Tibial nerve (tissue), 4 donors: ENCODE data around the gene BTBD9. TPM values are rescaled to one million over a fixed set of nuclear protein-coding genes. Genes with fewer than 3 reads are reported as not detected.

ENCODE experiments used
- DNase-seq, 2 donors: peaks; one replicate each; pipeline ENCODE4 v3.0.0-alpha.2; 2019; ENCODE audit warnings: low spot score in 2 of 2
- H3K27ac ChIP-seq, 4 donors: fragments of 200-600 bp; sonication (generic) in 3 of 4; one replicate each; pipeline ENCODE4 v1.5.1; 2017 to 2019; ENCODE audit warnings: mild to moderate bottlenecking in 1 of 4
- H3K27me3 ChIP-seq, 2 donors: fragments of 200-600 bp; sonication (generic) in 1 of 2; one replicate each; pipeline versions ENCODE4 v1.5.1 to v1.6.0; 2017 to 2019
- H3K36me3 ChIP-seq, 3 donors: fragments of 200-600 bp; sonication (generic); one replicate each; pipeline ENCODE4 v1.5.1; 2018 to 2019
- H3K4me1 ChIP-seq, 4 donors: fragments of 200-600 bp; sonication (generic) in 3 of 4; one replicate each; pipeline ENCODE4 v1.5.1; 2017 to 2019
- H3K4me3 ChIP-seq, 4 donors: fragments of 200-600 bp; sonication (generic) in 3 of 4; one replicate each; pipeline ENCODE4 v1.5.1; 2017 to 2019; ENCODE audit warnings: mild to moderate bottlenecking in 1 of 4, moderate library complexity in 1 of 4
- H3K9me3 ChIP-seq, 4 donors: fragments of 200-600 bp; sonication (generic) in 3 of 4; one replicate each; pipeline ENCODE4 v1.5.1; 2017 to 2019
- CTCF ChIP-seq, 5 experiments: fragments of 200-600 bp in 3 of 5; fragments of 450-650 bp in 2 of 5; sonication (generic) in 3 of 5; IDR thresholded peaks; one replicate each; pipeline ENCODE4 v1.5.1; 2016 to 2019; ENCODE audit warnings: antibody characterized with exemption in 5 of 5, mild to moderate bottlenecking in 3 of 5, moderate library complexity in 2 of 5
- EP300 ChIP-seq, 2 donors: sonication (generic); formaldehyde crosslinking; IDR thresholded peaks; one replicate each; pipeline ENCODE4 v1.6.1; 2017; ENCODE audit warnings: antibody characterized with exemption in 2 of 2, mild to moderate bottlenecking in 1 of 2
- POLR2A ChIP-seq, 2 donors: fragments of 450-650 bp; IDR thresholded peaks; one replicate each; pipeline ENCODE4 v1.6.1; 2017; ENCODE audit warnings: antibody characterized with exemption in 2 of 2, mild to moderate bottlenecking in 2 of 2, moderate library complexity in 2 of 2
- WGBS, 2 donors: methylation state at CpG; one replicate each; pipeline ENCODE4 v1.1.5; 2018; 5-methylcytosine and 5-hydroxymethylcytosine counted together
- total RNA-seq, 4 donors: library from RNA; depleted of rRNA; stranded (reverse); fragments of >200 nt; gene quantifications; one replicate each; pipeline ENCODE4 v1.1.0, GENCODE V29; 2016

Gene BTBD9
- total RNA-seq, 4 donors from 2014 or later, result 7.5 to 23.9 (median 10.7) TPM

GRCh38 chr6:38495922-38496635 lies 143.7 kb downstream of the BTBD9 start:
- H3K9me3 ChIP-seq, result no peaks in the 10 kb centered on the region
- WGBS, 2 donors, result 54 to 58% methylated on average over 5 of the region's 5 CpGs
- TF ChIP-seq EP300 (IDR thresholded peaks at IDR 0.05) (no peak), POLR2A (IDR thresholded peaks at IDR 0.05) (no peak), CTCF (IDR thresholded peaks at IDR 0.05) (no peak)
- no peaks in the 10 kb centered on the region for H3K36me3 ChIP-seq
- H3K4me3 ChIP-seq, result no peak overlapping the region
- peaks cover 0 to 28% (median 0%) of the 10 kb centered on the region in 4 donors for H3K4me1 ChIP-seq
- H3K27me3 ChIP-seq, result no peaks in the 10 kb centered on the region
- no peak for DNase-seq
- H3K27ac ChIP-seq, result no peak overlapping the region

DNA sequence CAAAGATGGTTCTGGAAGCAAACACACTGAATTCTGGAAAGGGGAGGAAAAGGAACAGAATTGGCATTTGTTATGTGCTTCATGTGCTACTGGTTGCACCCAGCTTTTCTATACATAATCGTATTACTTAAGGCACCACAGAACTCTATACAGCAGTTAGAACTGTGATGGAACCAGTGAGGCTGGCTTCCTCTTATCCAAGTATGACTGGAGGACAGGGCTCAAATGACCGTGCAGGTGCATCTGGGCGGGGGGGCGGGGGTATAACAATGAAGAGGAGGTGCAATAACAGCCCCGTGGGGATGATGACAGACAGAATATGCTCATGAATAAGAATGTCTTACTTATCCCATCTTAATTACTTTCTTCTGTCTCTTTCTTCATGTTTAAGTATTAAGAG lies 144.2 kb downstream of the BTBD9 start:
- no peak for DNase-seq
- TF ChIP-seq POLR2A (IDR thresholded peaks at IDR 0.05), result no peak
- TF ChIP-seq CTCF (IDR thresholded peaks at IDR 0.05), result no peak
- TF ChIP-seq EP300 (IDR thresholded peaks at IDR 0.05), result no peak
- H3K4me3 ChIP-seq, result no peak overlapping the region
- no peaks in the 10 kb centered on the region for H3K36me3 ChIP-seq
- no peaks in the 10 kb centered on the region for H3K27me3 ChIP-seq
- WGBS, 2 donors, result 77 to 82% methylated on average over 5 of the region's 5 CpGs
- H3K9me3 ChIP-seq, result no peaks in the 10 kb centered on the region
- H3K27ac ChIP-seq, result no peak overlapping the region
- H3K4me1 ChIP-seq, result peaks cover 0 to 28% (median 0%) of the 10 kb centered on the region in 4 donors

DNA sequence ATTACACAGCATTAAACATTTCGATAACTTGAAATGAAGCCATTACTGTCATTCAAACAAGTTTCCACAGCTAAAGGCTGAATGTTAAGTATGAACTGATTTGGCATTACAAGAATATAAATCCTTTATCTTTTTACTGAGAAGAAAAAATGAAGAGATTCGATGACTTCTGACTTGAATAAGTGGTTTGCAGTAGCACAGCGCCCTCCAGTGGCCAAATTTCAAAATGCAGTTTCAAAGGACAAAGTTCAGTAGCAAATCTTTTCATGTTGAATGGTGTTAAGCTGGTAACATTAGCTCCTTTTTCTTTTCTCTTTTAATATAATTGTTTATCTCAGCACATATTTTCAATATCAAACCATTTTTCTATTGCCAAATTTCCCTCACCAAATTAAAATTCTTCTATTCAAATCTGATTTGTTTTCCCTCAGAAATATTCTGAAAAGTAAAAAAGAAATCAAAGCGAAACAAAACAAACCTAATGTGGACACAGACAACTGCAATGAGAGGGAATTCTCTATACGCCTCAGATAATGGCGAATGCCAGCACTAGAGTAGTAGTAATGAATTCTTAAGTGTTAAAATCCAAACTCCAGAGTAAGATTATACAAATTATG lies 145.7 kb downstream of the BTBD9 start:
- TF ChIP-seq CTCF (IDR thresholded peaks at IDR 0.05), result peak; percentile 80 to 88 (median 86)
- TF ChIP-seq POLR2A (IDR thresholded peaks at IDR 0.05), result no peak
- TF ChIP-seq EP300 (IDR thresholded peaks at IDR 0.05), result no peak
- Histone ChIP-seq H3K36me3 (no peaks in the 10 kb centered on the region), H3K27ac (no peak overlapping the region), H3K27me3 (no peaks in the 10 kb centered on the region), H3K9me3 (no peaks in the 10 kb centered on the region), H3K4me3 (no peak overlapping the region), H3K4me1 (peaks cover 0 to 19% (median 0%) of the 10 kb centered on the region in 4 donors)
- WGBS, 2 donors, result 24 to 31% methylated on average over 6 of the region's 6 CpGs
- peak; percentile 84 to 97 for DNase-seq

- no peak overlapping the region for H3K4me3 ChIP-seq
- H3K27ac ChIP-seq, result no peak overlapping the region
- peaks cover 0 to 16% (median 0%) of the 10 kb centered on the region in 4 donors for H3K4me1 ChIP-seq
- H3K36me3 ChIP-seq, result no peaks in the 10 kb centered on the region
- H3K9me3 ChIP-seq, result no peaks in the 10 kb centered on the region
- no peak for DNase-seq
- 54 to 56% methylated on average over 2 of the region's 2 CpGs for WGBS, 2 donors
- TF ChIP-seq POLR2A (IDR thresholded peaks at IDR 0.05), result no peak
- no peaks in the 10 kb centered on the region for H3K27me3 ChIP-seq
Measured at GRCh38 chr6:38492031-38492430, 147.7 kb downstream of the BTBD9 start.

DNA sequence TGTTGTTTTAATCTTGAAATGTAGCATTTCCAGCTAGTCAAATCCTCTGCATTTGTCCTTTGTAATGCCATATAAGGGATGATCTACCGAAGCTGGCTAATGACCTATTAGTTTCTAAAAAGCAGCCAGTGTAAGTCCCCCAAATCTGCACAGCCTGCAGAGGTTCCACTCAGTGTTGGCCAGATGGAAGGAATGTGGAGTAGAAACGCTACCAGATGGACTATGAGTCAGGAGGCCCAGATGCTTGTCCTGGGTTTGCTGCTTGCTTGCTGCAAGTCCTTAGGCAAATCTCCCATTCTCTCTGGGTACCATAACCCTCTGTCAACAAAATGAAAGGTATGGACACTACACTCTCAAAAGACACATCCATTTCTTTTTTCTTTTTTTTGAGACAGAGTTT lies 149.8 kb downstream of the BTBD9 start:
- TF ChIP-seq EP300 (IDR thresholded peaks at IDR 0.05), result no peak
- no peak for TF ChIP-seq CTCF (IDR thresholded peaks at IDR 0.05)
- no peak for TF ChIP-seq POLR2A (IDR thresholded peaks at IDR 0.05)
- H3K9me3 ChIP-seq, result no peaks in the 10 kb centered on the region
- H3K4me1 ChIP-seq, result peaks cover 0 to 16% (median 0%) of the 10 kb centered on the region in 4 donors
- WGBS, 2 donors, result 66 to 71% methylated on average over 2 of the region's 2 CpGs
- DNase-seq, result no peak
- H3K27ac ChIP-seq, result no peak overlapping the region
- peaks cover 0 to 4% (median 0%) of the 10 kb centered on the region in 3 donors for H3K36me3 ChIP-seq
- H3K27me3 ChIP-seq, result no peaks in the 10 kb centered on the region
- H3K4me3 ChIP-seq, result no peak overlapping the region
